A549 (cell line): ENCODE data around the gene PHF24. TPM values are rescaled to one million over a fixed set of nuclear protein-coding genes. Genes with fewer than 3 reads are reported as not detected.

Experiments
- ATAC-seq, 2 experiments: fragments of 200-7000 bp in 1 of 2; fragments of >200 bp in 1 of 2; cut with Nextera tagmentation in 1 of 2; cut with Tn5 transposase in 1 of 2; 3 replicates each; pipeline versions ENCODE4 v1.8.0 to v1.9.1; 2018 to 2020; ENCODE audit warnings: mild to moderate bottlenecking in 1 of 2, moderate library complexity in 1 of 2
- CTCF ChIA-PET: fragments of 300-600 bp; sonication (Branson Sonifier 250); formaldehyde crosslinking; extraction: SDS; loops from one replicate; lab custom pipeline; 2021; ENCODE audit warnings: antibody characterized with exemption, inconsistent platforms; lab: Yijun Ruan, JAX
- POLR2A ChIA-PET: fragments of 350-600 bp; formaldehyde crosslinking; extraction: SDS; loops from one replicate; lab custom pipeline; 2021; ENCODE audit warnings: antibody characterized with exemption, inconsistent platforms; lab: Yijun Ruan, JAX
- DNase-seq, 2 experiments: peaks; one replicate each; pipeline versions ENCODE4 v3.0.0 to v3.0.0-alpha.2; 2011 to 2016; ENCODE audit warnings: low read depth in 1 of 2, low spot score in 1 of 2
- FAIRE-seq: peaks from 2 replicates; lab custom pipeline; 2011; peaks lifted over from hg19 to GRCh38; lab: Jason Lieb, UNC
- H3K27ac ChIP-seq, 2 experiments: fragments of >200 bp; sonication (Bioruptor Twin); formaldehyde crosslinking; 3 replicates each; pipeline ENCODE4 v1.5.1; 2016 to 2017
- H3K4me1 ChIP-seq: fragments of >200 bp; sonication (Bioruptor Twin); formaldehyde crosslinking; 3 replicates; pipeline ENCODE4 v1.6.1; 2016
- H3K4me2 ChIP-seq: fragments of >200 bp; sonication (Bioruptor Twin); formaldehyde crosslinking; 3 replicates; pipeline ENCODE4 v1.6.1; 2016
- H3K4me3 ChIP-seq: fragments of >200 bp; sonication (Bioruptor Twin); formaldehyde crosslinking; 3 replicates; pipeline ENCODE4 v1.5.1; 2016
- H3K9me3 ChIP-seq: fragments of >200 bp; sonication (Bioruptor Twin); formaldehyde crosslinking; 3 replicates; pipeline ENCODE4 v1.6.1; 2016
- BHLHE40 ChIP-seq: IDR thresholded peaks from 2 replicates; pipeline ENCODE4 v1.6.1; 2012; ENCODE audit warnings: low read depth, low read length, inconsistent platforms
- CBX2 ChIP-seq: fragments of 200-600 bp; sonication (generic); IDR thresholded peaks from 2 replicates; pipeline ENCODE4 v1.6.1; 2016; ENCODE audit warnings: low read depth, mild to moderate bottlenecking, borderline replicate concordance
- CBX8 ChIP-seq: fragments of 200-600 bp; sonication (generic); IDR thresholded peaks from 2 replicates; pipeline ENCODE4 v1.6.1; 2016
- CHD2 ChIP-seq: fragments of 150-350 bp; IDR thresholded peaks from 2 replicates; pipeline ENCODE4 v1.6.1; 2014; ENCODE audit warnings: low read length; ENCODE audit not compliant: partially characterized antibody
- CHD4 ChIP-seq: fragments of 200-600 bp; sonication (generic); IDR thresholded peaks from 2 replicates; pipeline ENCODE4 v1.6.1; 2016; ENCODE audit warnings: antibody characterized with exemption, mild to moderate bottlenecking, borderline replicate concordance
- EHF ChIP-seq: fragments of 250-450 bp; sonication (Bioruptor Pico); IDR thresholded peaks from 2 replicates; pipeline ENCODE4 v1.5.0; 2020; ENCODE audit warnings: mild to moderate bottlenecking
- EHMT2 ChIP-seq: fragments of 200-600 bp; sonication (generic); IDR thresholded peaks from 2 replicates; pipeline ENCODE4 v1.6.1; 2016; ENCODE audit warnings: antibody characterized with exemption, low read depth, mild to moderate bottlenecking, moderate library complexity
- EP300 ChIP-seq, 2 experiments: fragments of >200 bp; sonication (Bioruptor Twin); formaldehyde crosslinking; IDR thresholded peaks; 2 replicates in 1 of 2; 3 replicates in 1 of 2; pipeline ENCODE4 v1.6.1; 2016 to 2017
- FOSB ChIP-seq: fragments of 250-450 bp; sonication (Bioruptor Pico); IDR thresholded peaks from 2 replicates; pipeline ENCODE4 v1.5.0; 2020; ENCODE audit warnings: mild to moderate bottlenecking, moderate library complexity
- FOSL2 ChIP-seq, 2 experiments: fragments of 450-650 bp in 1 of 2; fragments of >200 bp in 1 of 2; sonication (Bioruptor Twin) in 1 of 2; formaldehyde crosslinking; IDR thresholded peaks; 2 replicates each; pipeline versions ENCODE4 v1.5.0 to v1.6.1; 2016 to 2020; ENCODE audit warnings: mild to moderate bottlenecking in 1 of 2, moderate library complexity in 1 of 2
- FOXS1 ChIP-seq: fragments of 250-450 bp; sonication (Bioruptor Pico); IDR thresholded peaks from 2 replicates; pipeline ENCODE4 v1.5.0; 2020; ENCODE audit warnings: mild to moderate bottlenecking, moderate library complexity
- GATA3 ChIP-seq: IDR thresholded peaks from 2 replicates; pipeline ENCODE4 v1.6.1; 2012; ENCODE audit warnings: borderline replicate concordance
- HDAC2 ChIP-seq: fragments of 200-600 bp; sonication (generic); IDR thresholded peaks from 2 replicates; pipeline ENCODE4 v1.6.1; 2016
- HOXA7 ChIP-seq: fragments of 250-450 bp; sonication (Bioruptor Pico); IDR thresholded peaks from 2 replicates; pipeline ENCODE4 v1.5.0; 2020; ENCODE audit warnings: mild to moderate bottlenecking, moderate library complexity
- HOXB13 ChIP-seq: fragments of 250-450 bp; sonication (Bioruptor Pico); IDR thresholded peaks from 2 replicates; pipeline ENCODE4 v1.5.0; 2020; ENCODE audit warnings: low read depth, mild to moderate bottlenecking, moderate library complexity
- JUN ChIP-seq, 2 experiments: fragments of >200 bp; sonication (Bioruptor Twin); formaldehyde crosslinking; IDR thresholded peaks; 2 replicates in 1 of 2; 3 replicates in 1 of 2; pipeline ENCODE4 v1.6.1; 2016 to 2017
- JUNB ChIP-seq: fragments of >200 bp; sonication (Bioruptor Twin); formaldehyde crosslinking; IDR thresholded peaks from 2 replicates; pipeline ENCODE4 v1.6.1; 2016
- KDM5A ChIP-seq: fragments of 200-600 bp; sonication (generic); IDR thresholded peaks from 2 replicates; pipeline ENCODE4 v1.6.1; 2016; ENCODE audit warnings: antibody characterized with exemption, mild to moderate bottlenecking
- NPAS2 ChIP-seq: fragments of 250-450 bp; sonication (Bioruptor Pico); IDR thresholded peaks from 2 replicates; pipeline ENCODE4 v1.8.0; 2022; ENCODE audit warnings: mild to moderate bottlenecking, moderate library complexity, borderline replicate concordance
- NR3C1 ChIP-seq: fragments of >200 bp; sonication (Bioruptor Twin); formaldehyde crosslinking; IDR thresholded peaks from 3 replicates; pipeline ENCODE4 v1.6.1; 2017
- PHF8 ChIP-seq: fragments of 200-600 bp; sonication (generic); IDR thresholded peaks from 2 replicates; pipeline ENCODE4 v1.6.1; 2016; ENCODE audit warnings: low read depth, mild to moderate bottlenecking, antibody characterized with exemption, moderate library complexity, borderline replicate concordance
- POLR2A ChIP-seq: IDR thresholded peaks from 2 replicates; pipeline ENCODE4 v1.6.1; 2012; ENCODE audit warnings: mild to moderate bottlenecking, low read length
- RAD21 ChIP-seq, 2 experiments: fragments of >200 bp in 1 of 2; sonication (Bioruptor Twin) in 1 of 2; formaldehyde crosslinking in 1 of 2; IDR thresholded peaks in 1 of 2; conservative IDR thresholded peaks in 1 of 2; 2 replicates in 1 of 2; 3 replicates in 1 of 2; pipeline ENCODE4 v1.6.1; 2012 to 2018; ENCODE audit warnings: inconsistent platforms in 1 of 2
- RCOR1 ChIP-seq: fragments of 150-350 bp; IDR thresholded peaks from 2 replicates; pipeline ENCODE4 v1.6.1; 2014; ENCODE audit warnings: antibody characterized with exemption, low read length, low read depth
- RFX5 ChIP-seq: fragments of 450-650 bp; IDR thresholded peaks from 2 replicates; pipeline ENCODE4 v1.7.1; 2014; ENCODE audit warnings: antibody characterized with exemption, mild to moderate bottlenecking, moderate library complexity
- RNF2 ChIP-seq: fragments of 200-600 bp; sonication (generic); IDR thresholded peaks from 2 replicates; pipeline ENCODE4 v1.6.1; 2016; ENCODE audit warnings: low read depth, mild to moderate bottlenecking, antibody characterized with exemption, moderate library complexity, borderline replicate concordance
- SMC3 ChIP-seq: fragments of >200 bp; sonication (Bioruptor Twin); formaldehyde crosslinking; IDR thresholded peaks from 3 replicates; pipeline ENCODE4 v1.6.1; 2018; ENCODE audit warnings: inconsistent platforms
- SREBF2 ChIP-seq: fragments of 450-650 bp; IDR thresholded peaks from 2 replicates; pipeline ENCODE4 v1.6.1; 2014; ENCODE audit warnings: mild to moderate bottlenecking, moderate library complexity
- TFCP2L1 ChIP-seq: fragments of 250-450 bp; sonication (Bioruptor Pico); IDR thresholded peaks from 2 replicates; pipeline ENCODE4 v1.5.0; 2021; ENCODE audit warnings: mild to moderate bottlenecking
- WGBS: methylation state at CpG from one replicate; pipeline ENCODE4 v1.1.6; 2017; ENCODE audit errors: missing lambda C conversion rate; 5-methylcytosine and 5-hydroxymethylcytosine counted together
- polyA plus RNA-seq, 4 experiments: library from polyadenylated mRNA; depleted of rRNA in 3 of 4; stranded (reverse); fragments of >200 nt; fragmentation: RNase III in 1 of 4; extraction: RNeasy Plus Mini Kit Qiagen cat#74134 plus additional on column Dnase treatment in 1 of 4; gene quantifications; 2 replicates in 3 of 4; 3 replicates in 1 of 4; pipeline ENCODE4 v1.2.3, GENCODE V29; 2011 to 2017
- TF ChIP-seq, protein P1 (sequence below): fragments of 250-450 bp; sonication (Bioruptor Pico); IDR thresholded peaks from 2 replicates; pipeline ENCODE4 v1.5.0; 2021; ENCODE audit warnings: mild to moderate bottlenecking, moderate library complexity, borderline replicate concordance
- TF ChIP-seq, protein P2 (sequence below): fragments of >200 bp; sonication (Bioruptor Twin); formaldehyde crosslinking; IDR thresholded peaks from 3 replicates; pipeline ENCODE4 v1.5.1; 2016
- TF ChIP-seq, protein P3 (sequence below): fragments of >200 bp; sonication (Bioruptor Twin); formaldehyde crosslinking; IDR thresholded peaks from 3 replicates; pipeline ENCODE4 v1.6.1; 2016

Gene PHF24
- polyA plus RNA-seq, 2 of the 4 experiments (the other 2 are of a cell fraction), result not detected

DNA sequence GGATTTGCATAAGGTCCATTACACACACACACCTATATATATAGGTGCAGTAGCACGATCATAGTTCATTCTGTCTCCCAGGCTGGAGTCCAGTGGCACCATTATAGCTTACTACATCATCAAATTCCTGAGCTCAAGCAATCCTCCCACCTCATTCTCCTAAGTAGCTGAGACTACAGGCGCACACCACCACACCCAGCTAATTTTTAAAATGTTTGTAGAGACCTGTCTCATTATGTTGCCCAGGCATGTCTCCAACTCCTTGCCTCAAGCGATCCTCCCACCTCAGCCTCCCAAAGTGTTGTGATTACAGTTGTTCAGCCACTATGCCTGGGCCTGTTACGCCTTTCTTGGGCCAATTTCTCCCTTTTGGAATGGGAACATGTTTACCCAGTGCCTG lies 71.2 kb downstream of the PHF24 start:
- TF ChIP-seq HDAC2, result no peak
- TF ChIP-seq, protein P1, sequence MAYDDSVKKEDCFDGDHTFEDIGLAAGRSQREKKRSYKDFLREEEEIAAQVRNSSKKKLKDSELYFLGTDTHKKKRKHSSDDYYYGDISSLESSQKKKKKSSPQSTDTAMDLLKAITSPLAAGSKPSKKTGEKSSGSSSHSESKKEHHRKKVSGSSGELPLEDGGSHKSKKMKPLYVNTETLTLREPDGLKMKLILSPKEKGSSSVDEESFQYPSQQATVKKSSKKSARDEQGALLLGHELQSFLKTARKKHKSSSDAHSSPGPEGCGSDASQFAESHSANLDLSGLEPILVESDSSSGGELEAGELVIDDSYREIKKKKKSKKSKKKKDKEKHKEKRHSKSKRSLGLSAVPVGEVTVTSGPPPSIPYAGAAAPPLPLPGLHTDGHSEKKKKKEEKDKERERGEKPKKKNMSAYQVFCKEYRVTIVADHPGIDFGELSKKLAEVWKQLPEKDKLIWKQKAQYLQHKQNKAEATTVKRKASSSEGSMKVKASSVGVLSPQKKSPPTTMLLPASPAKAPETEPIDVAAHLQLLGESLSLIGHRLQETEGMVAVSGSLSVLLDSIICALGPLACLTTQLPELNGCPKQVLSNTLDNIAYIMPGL, result no peak
- TF ChIP-seq JUN (IDR thresholded peaks at IDR 0.05), result no peak
- no peak for TF ChIP-seq EHMT2
- no peak for TF ChIP-seq NR3C1
- no peak for TF ChIP-seq JUNB
- no peak for TF ChIP-seq HOXB13 (CRISPR knock-in tag)
- no peak for TF ChIP-seq CHD4
- TF ChIP-seq PHF8, result no peak
- no peak for TF ChIP-seq EP300 (IDR thresholded peaks at IDR 0.05)
- TF ChIP-seq SMC3, result no peak
- TF ChIP-seq, protein P2, sequence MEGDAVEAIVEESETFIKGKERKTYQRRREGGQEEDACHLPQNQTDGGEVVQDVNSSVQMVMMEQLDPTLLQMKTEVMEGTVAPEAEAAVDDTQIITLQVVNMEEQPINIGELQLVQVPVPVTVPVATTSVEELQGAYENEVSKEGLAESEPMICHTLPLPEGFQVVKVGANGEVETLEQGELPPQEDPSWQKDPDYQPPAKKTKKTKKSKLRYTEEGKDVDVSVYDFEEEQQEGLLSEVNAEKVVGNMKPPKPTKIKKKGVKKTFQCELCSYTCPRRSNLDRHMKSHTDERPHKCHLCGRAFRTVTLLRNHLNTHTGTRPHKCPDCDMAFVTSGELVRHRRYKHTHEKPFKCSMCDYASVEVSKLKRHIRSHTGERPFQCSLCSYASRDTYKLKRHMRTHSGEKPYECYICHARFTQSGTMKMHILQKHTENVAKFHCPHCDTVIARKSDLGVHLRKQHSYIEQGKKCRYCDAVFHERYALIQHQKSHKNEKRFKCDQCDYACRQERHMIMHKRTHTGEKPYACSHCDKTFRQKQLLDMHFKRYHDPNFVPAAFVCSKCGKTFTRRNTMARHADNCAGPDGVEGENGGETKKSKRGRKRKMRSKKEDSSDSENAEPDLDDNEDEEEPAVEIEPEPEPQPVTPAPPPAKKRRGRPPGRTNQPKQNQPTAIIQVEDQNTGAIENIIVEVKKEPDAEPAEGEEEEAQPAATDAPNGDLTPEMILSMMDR, result no peak
- TF ChIP-seq POLR2A, result no peak
- TF ChIP-seq KDM5A, result no peak
- TF ChIP-seq CBX2, result no peak
- TF ChIP-seq CBX8, result no peak
- TF ChIP-seq FOSB (CRISPR knock-in tag), result no peak

DNA sequence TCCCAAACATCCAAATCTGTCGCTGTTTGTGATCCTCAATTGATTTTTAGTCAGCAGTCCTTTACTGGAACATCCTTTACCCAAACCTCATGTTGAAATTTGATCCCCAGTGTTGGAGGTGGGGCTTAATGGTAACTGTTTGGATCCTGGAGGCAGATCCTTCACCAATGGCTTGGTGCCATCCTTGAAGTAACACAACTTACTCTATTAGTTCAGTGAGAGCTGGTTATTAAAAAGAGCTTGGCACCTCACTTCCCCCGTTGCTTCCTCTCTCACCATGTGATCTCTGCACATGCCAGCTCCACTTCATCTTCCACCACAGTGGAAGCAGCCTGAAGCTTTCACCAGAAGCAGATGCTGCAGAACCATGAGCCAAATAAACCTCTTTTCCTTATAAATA lies 71.8 kb downstream of the PHF24 start:
- ATAC-seq, result no peak
- Histone ChIP-seq H3K27ac (no peak overlapping the region), H3K4me2 (no peak overlapping the region), H3K4me3 (no peak overlapping the region), H3K9me3 (0 out of 3 replicates have a peak, but pooled peaks cover 10% of the 10 kb centered on the region), H3K4me1 (peaks cover 22% of the 10 kb centered on the region)
- WGBS, result 90% methylated on average over 2 of the region's 2 CpGs
- no peak for DNase-seq
- ChIA-PET CTCF (interaction anchor here (0.6 to 5.4 kb wide), 4 partner anchors 22 to 130 kb away, joined by 3 to 26 read pairs (median 4); no protein-coding TSS in a partner anchor), POLR2A (no interaction called here)
- FAIRE-seq, result no peak
- TF ChIP-seq RCOR1, result no peak
- no peak for TF ChIP-seq FOXS1 (CRISPR knock-in tag)
- TF ChIP-seq CHD2, result no peak
- TF ChIP-seq GATA3, result no peak
- TF ChIP-seq TFCP2L1, result no peak
- TF ChIP-seq EP300 (IDR thresholded peaks at IDR 0.05), result no peak
- no peak for TF ChIP-seq RAD21 (conservative IDR thresholded peaks at IDR 0.05 in 1 of 2, IDR thresholded peaks at IDR 0.05 in 1 of 2)
- TF ChIP-seq NPAS2, result no peak
- no peak for TF ChIP-seq KDM5A
- TF ChIP-seq HOXA7, result no peak
- no peak for TF ChIP-seq RNF2
- TF ChIP-seq RFX5, result no peak
- no peak for TF ChIP-seq SREBF2
- TF ChIP-seq, protein P3, sequence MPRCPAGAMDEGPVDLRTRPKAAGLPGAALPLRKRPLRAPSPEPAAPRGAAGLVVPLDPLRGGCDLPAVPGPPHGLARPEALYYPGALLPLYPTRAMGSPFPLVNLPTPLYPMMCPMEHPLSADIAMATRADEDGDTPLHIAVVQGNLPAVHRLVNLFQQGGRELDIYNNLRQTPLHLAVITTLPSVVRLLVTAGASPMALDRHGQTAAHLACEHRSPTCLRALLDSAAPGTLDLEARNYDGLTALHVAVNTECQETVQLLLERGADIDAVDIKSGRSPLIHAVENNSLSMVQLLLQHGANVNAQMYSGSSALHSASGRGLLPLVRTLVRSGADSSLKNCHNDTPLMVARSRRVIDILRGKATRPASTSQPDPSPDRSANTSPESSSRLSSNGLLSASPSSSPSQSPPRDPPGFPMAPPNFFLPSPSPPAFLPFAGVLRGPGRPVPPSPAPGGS, result no peak
- no peak for TF ChIP-seq SMC3
- TF ChIP-seq PHF8, result no peak
- no peak for TF ChIP-seq BHLHE40
- TF ChIP-seq FOSL2 (IDR thresholded peaks at IDR 0.05), result no peak
- no peak for TF ChIP-seq FOSL2 (CRISPR knock-in tag; IDR thresholded peaks at IDR 0.05)
- TF ChIP-seq EHF (CRISPR knock-in tag), result no peak

More for the DNA sequence above, 71.2 kb downstream of the PHF24 start:
- no peak for FAIRE-seq
- Histone ChIP-seq H3K4me1 (peaks cover 22% of the 10 kb centered on the region), H3K4me3 (no peak overlapping the region), H3K4me2 (no peak overlapping the region), H3K27ac (no peak overlapping the region), H3K9me3 (0 out of 3 replicates have a peak, but pooled peaks cover 10% of the 10 kb centered on the region)
- ATAC-seq, result no peak
- 66% methylated on average over 4 of the region's 4 CpGs for WGBS
- ChIA-PET CTCF (interaction anchor here (1.3 to 5.4 kb wide), 3 partner anchors 22 to 66 kb away, joined by 3 to 26 read pairs (median 4); no protein-coding TSS in a partner anchor), POLR2A (no interaction called here)
- DNase-seq, result no peak
